HG03196 (cell line): ENCODE data around the gene CEPT1.

Experiments
- ATAC-seq: cut with Tn5 transposase; IDR thresholded peaks from one replicate; pipeline ENCODE4 v1.9.1; 2021; ENCODE audit not compliant: unreplicated experiment

The CEPT1 gene

GRCh38 chr1:111192074-111192473 lies 52.1 kb downstream of the CEPT1 start:
- no peak for ATAC-seq

GRCh38 chr1:111192658-111193519 lies 52.9 kb downstream of the CEPT1 start:
- no peak for ATAC-seq

GRCh38 chr1:111193712-111194480 lies 53.9 kb downstream of the CEPT1 start:
- ATAC-seq = no peak

DNA sequence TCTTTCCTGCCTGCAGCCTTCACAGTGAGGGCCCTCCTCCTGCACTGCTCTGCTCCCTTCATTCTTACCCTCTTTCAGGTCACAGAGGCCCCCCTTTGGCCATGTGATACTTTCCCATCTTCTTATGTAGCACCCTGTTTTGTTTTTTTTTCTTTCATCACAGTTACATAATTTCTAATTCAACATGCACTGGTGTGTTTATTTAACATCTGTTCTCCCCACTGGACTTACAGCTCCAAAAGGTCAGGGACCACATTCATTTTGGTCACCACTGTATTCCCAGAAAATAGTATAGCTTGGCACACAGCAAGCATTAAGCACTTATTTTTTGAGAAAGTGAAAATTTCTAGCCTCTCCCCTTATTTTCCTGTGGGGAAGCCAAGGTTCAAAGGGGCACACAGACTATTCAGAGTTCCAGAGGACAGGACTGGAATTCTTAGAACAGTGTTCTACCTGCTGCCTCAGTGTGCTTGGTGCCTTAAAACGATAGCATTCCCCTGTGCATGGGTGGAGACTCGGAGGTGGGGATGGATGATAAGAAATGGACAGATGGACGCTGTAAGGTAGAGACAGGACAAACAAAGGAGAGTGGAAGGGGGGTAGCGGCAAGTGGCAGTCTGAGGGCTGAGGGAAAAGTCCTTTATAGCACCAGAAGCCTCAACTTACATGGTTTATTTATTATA lies 55.1 kb downstream of the CEPT1 start:
- ATAC-seq = no peak

DNA sequence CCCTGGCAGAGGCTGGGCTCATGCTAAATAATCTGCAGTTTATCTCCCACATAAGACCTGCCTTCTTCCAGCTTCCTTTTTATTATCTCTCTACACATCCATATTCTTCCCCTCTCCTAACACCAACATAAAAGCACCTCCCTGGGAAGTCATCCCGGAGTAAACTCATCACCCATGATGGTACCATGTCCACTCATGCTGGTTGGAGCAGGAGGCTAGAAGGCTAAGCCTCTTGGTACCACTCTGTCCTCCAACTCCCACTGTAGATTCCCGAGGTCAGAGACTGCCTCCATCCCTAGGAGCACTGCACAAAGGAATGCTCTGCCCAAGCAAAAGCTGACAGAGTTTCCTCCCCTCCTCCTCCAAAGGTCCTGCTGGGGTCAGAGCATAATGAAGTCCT lies 56.2 kb downstream of the CEPT1 start:
- ATAC-seq = no peak

GRCh38 chr1:111197598-111198284 lies 57.7 kb downstream of the CEPT1 start:
- ATAC-seq = no peak

DNA sequence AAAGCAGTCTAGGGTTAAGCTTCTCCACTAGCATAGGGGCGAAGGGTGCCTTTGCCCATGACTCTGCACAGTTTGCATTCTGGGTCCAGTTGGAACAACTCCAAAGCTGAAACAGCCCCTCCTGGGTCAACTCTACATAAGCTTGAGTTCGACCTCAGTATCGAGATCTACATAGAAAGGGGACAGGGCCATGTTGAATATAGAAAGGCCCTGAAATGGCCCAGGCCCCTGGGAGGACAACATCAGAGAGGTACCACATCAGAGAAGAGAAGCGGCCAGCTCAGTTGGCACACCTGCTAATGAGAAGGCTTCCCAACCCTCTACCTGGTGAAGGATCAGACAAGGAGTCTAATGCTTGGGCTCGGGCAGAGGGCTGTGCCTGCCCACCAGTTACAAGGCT lies 58.8 kb downstream of the CEPT1 start:
- ATAC-seq = no peak

- ATAC-seq = no peak
These were observed 59.3 kb downstream of the CEPT1 start for GRCh38 chr1:111199329-111199728.

DNA sequence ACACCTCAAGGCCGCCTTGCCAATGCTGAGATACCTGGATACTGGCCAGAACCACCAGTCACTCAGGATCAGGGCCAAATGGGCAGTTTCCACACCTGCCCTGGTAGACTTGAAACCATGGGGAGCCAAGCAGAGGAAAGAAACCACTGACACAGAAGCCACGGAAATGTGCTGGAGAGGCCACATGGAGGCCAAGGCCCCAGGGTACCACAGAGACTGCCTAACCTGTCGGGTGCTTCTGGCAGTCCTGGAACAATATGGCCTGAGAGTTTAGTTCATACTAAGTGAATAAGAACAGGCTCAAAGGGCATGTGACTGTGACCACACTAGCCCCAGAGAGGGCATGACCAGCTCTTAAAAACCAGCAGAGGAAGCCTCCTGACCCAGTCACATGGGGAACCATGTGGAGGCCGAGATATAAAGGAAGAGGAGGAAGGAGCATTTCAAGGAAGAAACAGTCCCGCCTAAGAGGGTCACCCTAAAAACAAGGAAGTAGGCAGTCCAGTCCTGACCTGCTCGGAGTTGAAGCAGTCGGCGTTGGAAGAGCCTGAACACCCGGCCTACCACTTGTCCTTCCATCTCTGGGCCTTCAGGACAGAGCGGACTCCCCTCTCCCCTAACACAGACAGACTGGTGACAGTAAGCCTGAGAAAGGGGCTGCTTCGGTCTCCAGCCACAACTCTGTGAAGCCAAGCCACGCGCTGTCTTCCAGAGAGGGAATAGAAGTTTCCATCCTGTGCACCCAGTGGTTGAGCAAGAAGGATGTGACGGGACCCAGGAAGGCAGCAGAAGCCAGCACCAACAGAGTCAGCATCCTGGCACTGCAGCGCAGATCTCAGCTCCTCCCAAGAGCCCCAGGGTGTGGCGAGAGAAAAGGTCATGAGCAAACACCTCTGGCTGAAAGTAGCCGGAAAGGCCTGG lies 60.1 kb downstream of the CEPT1 start, which contains the start of gene DENND2D:
DENND2D (minus strand) TSS at position 766 of the 921 bp plus-strand sequence; CDS start at position 579, 187 bp downstream.
- ATAC-seq = no peak

DNA sequence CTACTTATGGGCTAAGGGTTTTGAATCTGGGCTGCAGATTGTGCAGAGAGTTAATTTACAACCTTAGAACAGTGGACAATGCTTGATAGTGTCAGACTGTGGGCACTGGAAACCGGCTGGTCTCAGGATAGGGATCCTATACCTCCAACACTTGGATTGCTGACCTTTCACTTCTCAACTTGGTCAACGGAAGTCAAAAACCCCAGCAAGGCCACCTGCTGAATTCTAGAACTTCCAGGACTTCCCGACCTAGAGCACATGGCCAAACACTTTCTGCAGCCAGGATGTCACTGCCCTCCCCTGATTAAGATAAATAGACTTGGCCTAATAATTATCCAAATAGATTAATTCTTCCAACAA lies 60.8 kb downstream of the CEPT1 start:
- no peak for ATAC-seq

DNA sequence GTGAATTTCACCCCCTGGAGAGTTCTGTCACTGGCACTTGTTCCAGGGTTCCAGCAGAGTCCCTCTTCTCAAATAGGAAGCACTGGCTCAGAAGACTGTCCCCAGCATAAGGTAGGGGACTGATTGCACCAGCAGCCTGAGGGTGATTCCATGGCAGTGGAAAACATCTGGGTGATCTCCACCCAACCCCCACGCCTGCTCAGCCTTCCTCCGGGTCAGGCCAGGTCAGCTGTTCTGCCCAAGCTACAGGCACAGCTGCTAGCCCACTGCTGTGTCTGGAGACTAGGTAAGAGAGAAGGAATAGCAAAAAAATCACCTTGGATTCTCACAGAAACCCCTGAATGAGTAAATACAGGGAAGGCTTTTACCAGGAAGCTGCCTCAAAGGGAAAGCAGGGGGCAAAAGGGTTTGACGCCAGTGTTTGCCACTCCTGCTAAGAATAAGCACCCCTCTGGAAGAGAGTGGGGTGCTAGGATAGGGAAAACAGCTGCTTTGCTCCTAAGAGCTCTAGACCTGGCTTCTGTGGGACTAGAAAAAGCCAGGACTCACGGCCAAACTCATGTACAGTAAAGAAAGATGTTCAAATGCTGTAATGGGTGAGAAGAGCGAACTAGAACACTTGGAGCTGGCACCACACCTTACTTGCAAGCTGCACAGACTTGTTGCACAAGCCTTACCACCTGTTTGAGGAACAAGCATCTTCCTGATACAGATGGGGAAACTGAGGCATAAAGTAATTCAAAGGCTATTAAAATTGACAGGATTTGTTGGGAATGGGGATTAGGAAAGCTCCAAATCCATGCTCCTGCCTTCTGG lies 61.5 kb downstream of the CEPT1 start:
- ATAC-seq = no peak

DNA sequence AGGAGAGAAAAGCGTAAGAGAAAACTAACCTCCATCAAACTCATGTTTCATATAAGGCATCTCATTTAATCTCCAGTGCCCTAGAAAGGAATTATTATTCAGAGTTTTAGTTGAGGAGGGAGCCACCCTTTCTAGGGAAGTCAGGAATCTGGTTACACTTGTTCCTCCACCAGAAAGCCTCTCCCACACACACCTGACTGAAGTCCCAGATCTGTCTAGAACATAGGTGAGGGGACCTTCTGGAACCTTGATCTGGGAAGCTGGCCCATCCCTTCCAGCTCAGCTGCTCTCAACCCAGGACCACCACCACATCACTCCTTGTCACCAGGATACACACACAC lies 62.3 kb downstream of the CEPT1 start:
- ATAC-seq = no peak

GRCh38 chr1:111202707-111203623 lies 62.9 kb downstream of the CEPT1 start:
- ATAC-seq = no peak

- ATAC-seq = peak; percentile 50
These were observed 63.7 kb downstream of the CEPT1 start for GRCh38 chr1:111203681-111204200.

- peak; percentile 70 for ATAC-seq
These were observed 64.4 kb downstream of the CEPT1 start for GRCh38 chr1:111204201-111204982.

DNA sequence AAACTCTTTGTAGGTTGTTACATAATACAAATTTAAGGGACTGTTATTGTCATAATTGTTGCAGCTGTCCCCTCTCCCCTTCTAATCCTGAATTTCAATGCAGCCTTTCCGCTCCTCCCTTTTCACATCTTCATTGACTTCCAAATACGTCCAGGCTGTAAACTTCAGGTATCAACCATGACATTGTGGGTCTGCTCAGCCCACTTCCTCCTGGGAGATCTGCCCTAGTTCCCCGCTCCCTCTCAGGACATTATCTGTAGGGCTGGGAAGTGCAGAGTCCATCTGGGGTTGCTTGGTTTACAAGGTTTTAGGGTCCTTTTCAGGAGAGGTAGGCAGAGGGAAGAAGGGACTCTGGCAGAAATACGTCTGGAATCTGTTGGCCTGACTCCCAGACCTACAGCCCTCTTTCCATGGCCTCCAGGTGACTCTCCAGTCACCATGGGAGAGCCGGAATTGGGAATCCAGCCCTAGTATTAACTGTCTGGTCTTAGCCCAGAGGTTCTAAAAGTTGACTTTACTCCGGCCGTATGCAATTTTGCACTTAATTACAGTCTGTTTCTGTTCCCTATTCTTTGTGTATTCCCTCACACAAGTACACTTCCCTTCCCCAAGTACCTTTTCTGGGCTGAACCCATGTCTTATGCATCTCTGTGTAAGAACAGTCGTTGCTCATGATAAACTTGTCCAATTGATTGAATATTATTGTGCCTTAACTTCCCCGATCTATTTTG lies 65.1 kb downstream of the CEPT1 start:
- no peak for ATAC-seq

DNA sequence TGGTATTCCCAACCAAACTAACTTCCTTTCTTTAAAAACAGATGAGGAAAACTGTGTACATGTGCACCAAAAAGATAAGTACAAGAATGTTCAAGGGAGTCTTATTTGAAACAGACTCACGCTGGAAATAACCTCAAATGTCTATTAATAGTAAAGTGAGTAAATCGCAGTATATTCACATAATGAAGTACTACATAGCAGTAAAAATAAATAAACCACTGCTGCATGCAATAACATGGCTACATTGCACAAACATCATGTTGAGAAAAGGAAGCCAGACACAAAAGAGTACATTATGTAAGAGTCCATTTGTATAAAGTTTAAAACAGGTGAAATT lies 65.7 kb downstream of the CEPT1 start:
- no peak for ATAC-seq
